ENCODE results near the gene HAX1.
A peak's percentile ranks its signal among the peaks of the same experiment; 100 is the strongest.
"Not testable (repeated sequence)": the region's sequence is repeated elsewhere in the genome, so short reads cannot be mapped to it uniquely, and the experiment has no call there.

Gene HAX1

DNA sequence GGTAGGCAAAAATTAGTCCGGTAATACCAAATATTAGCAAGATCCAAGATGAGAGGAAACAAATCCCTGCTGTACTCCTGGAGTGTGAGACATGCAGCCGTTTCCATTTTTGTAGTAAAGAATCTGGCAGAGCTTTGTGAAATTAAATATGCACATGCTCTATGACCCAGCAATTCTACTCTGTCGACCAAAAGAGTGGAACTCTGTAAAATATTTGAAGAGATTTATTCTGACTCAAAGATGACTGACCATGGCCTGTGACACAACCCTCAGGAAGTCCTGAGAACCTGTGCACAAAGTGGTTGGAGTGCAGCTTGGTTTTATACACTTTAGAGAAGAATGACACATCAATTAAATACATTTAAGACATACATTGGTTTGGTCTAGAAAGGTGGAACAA lies 16.2 kb downstream of the HAX1 start:
- no peak for DNase-seq

DNA sequence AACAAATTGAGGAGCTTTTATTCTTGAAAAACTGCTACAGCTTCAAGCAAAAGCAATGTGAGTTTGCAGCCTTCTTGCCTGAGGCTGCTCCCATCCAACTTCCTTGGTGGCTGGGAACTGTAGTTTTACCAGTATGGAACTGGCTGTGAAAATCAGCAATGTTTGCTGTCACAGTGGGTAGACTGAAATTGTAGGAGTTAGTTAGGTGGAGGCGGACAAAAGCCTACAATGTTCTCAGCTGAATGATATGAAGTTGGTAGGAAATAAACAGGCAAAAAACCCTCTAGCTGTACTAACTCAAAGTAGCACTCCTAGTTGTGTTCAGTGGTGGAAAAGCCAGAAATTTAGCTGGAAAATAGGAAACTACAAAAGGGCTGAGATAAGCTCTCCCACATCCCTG lies 18.5 kb downstream of the HAX1 start:
- DNase-seq: no peak

GRCh38 chr1:154295408-154296235 lies 23.2 kb downstream of the HAX1 start:
- DNase-seq: no peak

DNA sequence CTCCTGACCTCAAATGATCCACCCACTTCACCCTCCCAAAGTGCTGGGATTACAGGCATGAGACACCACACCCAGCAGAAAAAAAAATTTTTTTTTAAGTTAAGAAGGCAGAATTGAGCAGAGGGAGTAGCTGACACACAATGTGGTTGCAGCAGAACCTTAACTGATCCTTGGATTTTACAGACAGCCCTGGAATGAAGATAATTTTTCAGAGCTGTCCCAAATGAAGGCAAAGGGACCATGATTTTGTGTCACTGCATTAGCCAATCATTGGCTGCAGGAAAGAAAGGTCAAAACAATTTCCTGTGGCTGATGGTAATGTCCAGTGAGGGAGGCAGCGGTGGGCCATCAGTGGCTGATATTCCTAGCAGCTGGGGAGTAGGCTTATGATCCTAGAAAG lies 29.2 kb downstream of the HAX1 start:
- DNase-seq: no peak

DNA sequence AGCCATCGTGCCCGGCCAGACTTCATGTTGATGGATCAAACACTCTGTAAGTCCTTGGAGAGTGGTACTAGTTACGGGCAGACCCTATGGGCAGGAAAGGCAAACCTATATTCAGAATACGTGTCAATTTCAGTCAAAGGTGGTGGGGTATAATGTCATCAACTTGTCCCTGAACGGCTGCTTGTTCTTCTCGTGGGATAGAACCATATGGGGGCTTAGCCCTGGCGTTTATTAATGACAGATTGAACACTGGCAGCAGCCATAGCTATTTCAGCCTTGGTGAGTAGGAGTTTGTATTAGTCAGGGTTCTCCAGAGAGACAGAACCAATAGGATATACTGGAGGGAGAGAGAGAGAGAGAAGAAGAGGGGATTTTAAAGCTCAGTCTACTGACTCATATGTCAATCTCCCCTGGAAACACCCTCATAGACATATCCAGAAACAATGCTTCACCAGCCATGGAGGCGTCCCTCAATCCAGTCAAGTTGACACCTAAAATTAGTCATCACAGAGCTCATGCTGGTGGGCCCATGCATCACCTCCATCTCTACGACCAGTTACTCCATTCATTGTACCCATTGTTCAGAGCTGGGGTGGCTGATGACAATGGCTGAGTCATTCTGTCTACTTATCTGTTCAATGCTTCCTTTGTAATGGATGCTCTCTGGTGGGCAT lies 32.4 kb downstream of the HAX1 start:
- no peak for DNase-seq

DNA sequence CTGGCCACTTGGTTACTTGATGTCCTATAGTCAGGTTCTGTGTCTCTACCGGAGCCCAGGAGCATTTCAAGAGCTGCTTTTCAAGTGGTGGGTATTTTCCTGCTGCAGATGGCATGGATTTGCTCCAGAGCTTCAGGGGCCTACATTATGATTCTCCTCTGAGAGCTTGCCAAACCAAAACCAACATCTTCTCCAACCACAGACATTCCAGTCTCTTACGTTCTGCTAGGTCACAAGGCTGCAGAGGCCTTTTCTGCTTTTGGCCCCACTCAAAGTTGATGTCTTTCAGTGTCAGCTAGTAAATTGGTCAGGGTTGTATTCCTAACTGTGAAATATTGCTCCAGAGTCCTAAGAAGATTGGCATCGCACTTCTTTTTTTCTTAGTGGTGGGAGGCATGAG lies 33.7 kb downstream of the HAX1 start:
- no peak for DNase-seq

DNA sequence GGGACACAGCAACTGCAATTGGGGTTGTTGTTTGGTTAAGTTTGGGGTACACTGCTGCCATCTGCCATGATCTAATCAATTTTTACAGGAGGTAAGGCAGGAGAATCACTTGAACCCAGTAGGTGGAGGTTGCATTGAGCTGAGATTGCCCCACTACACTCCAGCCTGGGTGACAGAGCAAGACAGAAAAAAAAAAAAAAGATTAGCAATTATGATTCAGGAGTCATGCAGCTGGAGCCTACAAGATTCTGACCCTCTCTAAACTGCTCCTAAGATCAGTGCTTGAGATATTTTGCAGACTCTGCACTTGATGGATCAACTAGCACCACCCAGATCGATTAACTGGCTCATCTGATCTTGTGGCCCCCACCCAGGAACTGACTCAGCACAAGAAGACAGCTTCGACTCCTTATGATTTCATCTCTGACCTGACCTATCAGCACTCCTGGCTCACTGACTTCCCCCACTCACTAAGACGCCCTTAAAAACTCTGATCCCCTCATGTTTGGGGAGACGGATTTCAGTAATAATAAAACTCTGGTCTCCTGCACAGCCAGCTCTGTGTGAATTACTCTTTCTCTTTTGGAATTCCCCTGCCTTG lies 35.3 kb downstream of the HAX1 start:
- not testable (repeated sequence) for DNase-seq

- not testable (repeated sequence) for DNase-seq
Observed at GRCh38 chr1:154309136-154309535, 36.7 kb downstream of the HAX1 start.

DNA sequence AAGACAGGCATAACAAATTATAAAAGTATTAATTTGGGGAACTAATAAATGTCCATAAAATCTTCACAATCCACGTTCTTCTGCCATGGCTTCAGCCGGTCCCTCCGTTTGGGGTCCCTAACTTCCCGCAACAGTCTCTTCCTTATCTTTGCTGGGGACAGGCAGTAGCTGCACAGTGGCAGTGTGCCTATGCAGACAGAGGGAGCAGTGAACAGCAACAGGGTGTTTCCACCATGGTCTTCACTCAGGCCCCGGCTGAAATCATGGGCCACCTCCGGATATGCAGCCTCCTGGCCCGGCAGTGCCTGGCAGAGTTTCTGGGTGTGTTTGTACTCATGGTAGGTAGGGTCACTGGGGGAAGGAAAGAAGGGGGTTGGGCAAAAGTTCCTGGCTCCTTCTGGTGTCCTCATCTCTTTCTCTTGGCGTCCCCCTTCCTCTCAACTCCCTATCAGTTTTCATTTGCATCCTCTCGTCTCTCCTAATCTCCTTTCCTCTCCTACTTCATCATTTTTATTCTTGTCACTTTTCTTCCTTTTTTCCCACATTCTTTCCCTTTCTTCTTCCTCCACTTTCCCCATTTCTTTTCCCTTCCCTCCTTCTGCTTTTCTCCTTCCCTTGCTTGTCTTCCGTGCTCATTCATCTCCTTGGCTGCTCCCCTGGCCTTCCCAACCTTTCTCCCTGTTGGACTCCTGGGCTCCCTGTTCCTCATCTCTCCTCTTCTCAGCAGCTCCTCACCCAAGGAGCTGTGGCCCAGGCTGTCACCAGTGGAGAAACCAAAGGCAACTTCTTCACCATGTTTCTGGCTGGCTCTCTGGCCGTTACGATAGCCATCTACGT lies 40.0 kb downstream of the HAX1 start:
- not testable (repeated sequence) for DNase-seq

- DNase-seq: no peak
Observed at GRCh38 chr1:154313066-154313356, 40.6 kb downstream of the HAX1 start.

GRCh38 chr1:154314226-154314625 lies 41.8 kb downstream of the HAX1 start:
- not testable (repeated sequence) for DNase-seq

DNA sequence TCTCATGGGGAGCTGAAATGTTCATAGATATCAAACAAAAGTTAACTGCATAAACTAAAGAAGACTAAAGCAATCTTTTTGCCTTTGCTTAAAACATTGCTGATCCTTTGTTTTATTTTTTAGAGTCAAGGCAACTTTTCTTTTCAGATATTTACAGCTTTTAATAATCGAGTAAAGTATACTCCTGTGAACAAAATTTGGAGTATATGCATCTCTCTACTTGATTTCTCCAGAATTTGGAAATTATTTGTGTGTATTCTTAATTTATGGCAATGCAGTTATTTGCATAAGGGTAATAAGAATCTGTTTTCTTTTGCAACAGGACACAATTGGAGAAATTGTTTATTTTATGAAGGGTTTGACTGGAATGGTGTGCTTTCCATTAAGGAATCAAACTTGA lies 44.3 kb downstream of the HAX1 start:
- no peak for DNase-seq

DNA sequence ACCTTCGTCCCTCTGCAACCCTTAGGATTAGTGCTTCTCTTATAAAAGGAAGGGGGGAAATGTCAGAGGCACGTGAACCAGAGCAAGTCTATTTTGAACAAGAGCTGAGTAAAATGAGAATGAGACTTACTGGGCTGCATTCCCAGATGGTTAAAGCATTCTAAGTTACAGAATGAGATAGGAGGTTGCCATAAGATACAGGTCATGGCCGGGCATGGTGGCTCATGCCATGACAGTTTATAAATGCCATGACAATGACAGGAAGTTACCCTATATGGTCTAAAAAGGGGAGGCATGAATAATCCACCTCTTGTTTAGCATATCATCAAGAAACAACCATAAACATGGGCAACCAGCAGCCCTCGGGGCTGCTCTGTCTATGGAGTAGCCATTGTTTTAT lies 46.0 kb downstream of the HAX1 start:
- DNase-seq: no peak

DNA sequence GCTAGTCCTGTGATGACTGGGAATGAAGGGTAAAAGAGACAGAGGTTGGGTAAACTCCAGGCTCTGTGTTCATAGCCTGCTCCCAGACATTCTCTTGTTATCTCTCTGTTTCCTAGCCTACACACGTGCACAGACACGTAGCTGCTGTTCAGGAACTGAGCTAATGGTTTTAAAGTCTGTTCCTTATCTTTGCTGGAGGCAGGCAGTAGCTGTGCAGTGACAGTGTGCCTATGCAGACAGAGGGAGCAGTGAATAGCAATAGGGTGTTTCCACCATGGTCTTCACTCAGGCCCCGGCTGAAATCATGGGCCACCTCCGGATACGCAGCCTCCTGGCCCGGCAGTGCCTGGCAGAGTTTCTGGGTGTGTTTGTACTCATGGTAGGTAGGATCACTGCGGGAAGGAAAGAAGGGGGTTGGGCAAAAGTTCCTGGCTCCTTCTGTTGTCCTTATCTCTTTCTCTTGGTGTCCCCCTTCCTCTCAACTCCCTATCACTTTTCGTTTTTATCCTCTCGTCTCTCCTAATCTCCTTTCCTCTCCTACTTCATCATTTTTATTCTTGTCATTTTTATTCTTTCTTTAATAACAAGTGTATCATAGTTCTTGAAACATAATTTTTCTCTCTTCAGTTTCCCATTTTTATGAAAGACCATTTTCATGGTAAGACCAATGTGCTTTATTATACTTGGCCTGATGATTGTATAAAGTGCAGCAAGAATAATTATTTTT lies 48.6 kb downstream of the HAX1 start, which contains the start of gene AQP10:
AQP10 (plus strand) TSS at position 212 of the 727 bp plus-strand sequence; CDS start at position 275, 63 bp downstream.
- DNase-seq: no peak

GRCh38 chr1:154321609-154321934 lies 49.1 kb downstream of the HAX1 start:
- not testable (repeated sequence) for DNase-seq

GRCh38 chr1:154323493-154323892 lies 51.1 kb downstream of the HAX1 start:
- DNase-seq: no peak

- DNase-seq: no peak
Observed at GRCh38 chr1:154324241-154324640, 51.8 kb downstream of the HAX1 start.

GRCh38 chr1:154324669-154325582 lies 52.5 kb downstream of the HAX1 start, which contains the start of gene ATP8B2:
ATP8B2 (plus strand) TSS chr1:154325525; CDS start chr1:154328142, 2,617 bp downstream.
- DNase-seq: peak; percentile 48 to 69 (median 62)

Data from activated naive CD4-positive, alpha-beta T cell (primary cell).